SU-DHL-6 (cell line): ENCODE measurements around the gene TBCK.

Experiments
- CTCF ChIP-seq: fragments of 200-600 bp; sonication (generic); IDR thresholded peaks from one replicate; pipeline ENCODE4 v1.5.1; 2017; ENCODE audit warnings: antibody characterized with exemption, mild to moderate bottlenecking, low read length, moderate library complexity; ENCODE audit not compliant: insufficient read depth, poor library complexity, severe bottlenecking
- EZH2phosphoT487 ChIP-seq: fragments of 200-600 bp; sonication (generic), shearing (Covaris generic); conservative IDR thresholded peaks from 2 replicates; pipeline ENCODE4 v1.6.1; 2018; ENCODE audit warnings: mild to moderate bottlenecking, antibody characterized with exemption, low read length, moderate library complexity, mixed read lengths

GRCh38 chr4:106019771-106020170 is 296.2 kb downstream of the TBCK start:
- TF ChIP-seq CTCF (no peak), EZH2phosphoT487 (no peak)
